Activated naive CD4-positive, alpha-beta T cell treated with anti-CD3 and anti-CD28 coated beads, Interleukin-2, amount 50 U/mL, for 72 hours (primary cell): Measurements from ENCODE around the gene MGAT2. TPM values are rescaled to one million over a fixed set of nuclear protein-coding genes. Genes with fewer than 3 reads are reported as not detected.
"Not testable (repeated sequence)": the region's sequence is repeated elsewhere in the genome, so short reads cannot be mapped to it uniquely, and the experiment has no call there.

ENCODE experiments used
- ATAC-seq, 2 donors: fragments of 150-1000 bp; cut with Tn5 transposase; 2 replicates each; pipeline ENCODE4 v1.10.0; 2021; ENCODE audit warnings: mild to moderate bottlenecking in 2 of 2, moderate library complexity in 2 of 2
- DNase-seq, 2 donors: peaks; one replicate each; pipeline ENCODE4 v3.0.0; 2021 to 2022; ENCODE audit warnings: low spot score in 2 of 2
- H3K27ac Mint-ChIP-seq, 2 donors: one replicate each; pipeline ENCODE4 v1.8.0; 2022; ENCODE audit warnings: mild to moderate bottlenecking in 2 of 2, mixed read lengths in 2 of 2
- H3K36me3 Mint-ChIP-seq, 2 donors: one replicate each; pipeline ENCODE4 v1.8.0; 2022; ENCODE audit warnings: mixed read lengths in 2 of 2
- H3K9me3 Mint-ChIP-seq, 2 donors: one replicate each; pipeline ENCODE4 v1.8.0; 2022; ENCODE audit warnings: mixed read lengths in 2 of 2
- total RNA-seq, 2 donors: library from RNA; stranded (reverse); gene quantifications; one replicate each; pipeline ENCODE4 v1.2.3, GENCODE V29; 2022

The MGAT2 gene
- total RNA-seq: 10 to 100 TPM; 30.6 to 37.2 TPM

DNA sequence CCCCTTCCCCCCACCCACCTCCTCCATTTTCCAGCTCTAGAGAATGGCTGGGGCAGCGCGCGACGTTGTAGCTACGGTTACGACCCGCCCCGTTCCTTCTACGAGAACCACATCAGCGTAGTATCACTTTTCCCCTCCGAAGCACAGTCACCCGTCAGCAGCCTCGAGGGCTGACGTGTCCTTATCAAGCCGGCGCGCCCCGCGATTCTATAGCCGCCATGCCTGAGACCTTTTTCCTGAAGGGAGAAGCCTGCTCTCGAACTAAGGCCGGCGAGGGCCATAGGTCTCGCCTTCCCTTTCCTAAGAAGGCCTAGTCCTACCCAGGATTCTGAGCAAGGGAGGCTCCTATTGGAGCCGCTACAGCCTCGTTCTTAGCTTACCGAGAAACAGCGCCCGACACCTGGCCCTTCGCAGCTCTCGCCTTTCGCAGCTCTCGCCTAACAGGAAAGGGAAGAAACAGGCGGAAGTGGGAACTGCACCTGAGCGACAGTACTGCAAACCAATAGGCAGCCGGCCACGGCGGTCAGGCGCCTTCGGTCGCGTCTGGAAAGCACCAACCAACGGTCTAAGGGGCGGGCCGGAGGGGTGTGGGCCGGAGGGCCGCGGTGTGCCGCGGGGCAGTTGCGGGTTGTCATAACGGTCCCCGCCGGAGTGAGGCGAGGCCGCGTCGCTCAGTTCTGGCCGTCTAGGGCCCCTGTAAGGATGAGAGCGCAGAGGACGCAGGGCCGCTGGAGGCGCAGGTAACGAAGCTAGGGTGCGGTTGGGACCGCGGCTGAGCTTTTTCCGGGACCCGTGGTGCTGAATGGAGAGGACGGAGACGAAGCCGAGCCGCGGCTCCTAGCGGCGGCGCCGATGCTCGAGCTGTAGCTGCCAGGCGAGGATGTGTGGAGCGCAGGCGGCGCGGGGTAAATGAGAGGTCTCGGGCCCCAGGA is at the start of gene MGAT2, which contains the start of gene RPL36AL:
MGAT2 (plus strand) TSS at position 618 of the 932 bp plus-strand sequence. CDS start 470 bp downstream, outside the sequence.
RPL36AL (minus strand) TSS at position 445 of the 932 bp plus-strand sequence. CDS start 1,522 bp downstream, outside the sequence.
- peak; percentile 93 to 96 for ATAC-seq
- DNase-seq: peak; percentile 92 to 99
- Mint-ChIP-seq H3K36me3 (peaks cover 41% of the 10 kb centered on the region in 2 donors), H3K9me3 (no peaks in the 10 kb centered on the region), H3K27ac (peak within 1 kb of the TSS; percentile 98)

GRCh38 chr14:49574038-49574437 is 46.6 kb upstream of the MGAT2 start:
- Mint-ChIP-seq H3K9me3 (no peaks in the 10 kb centered on the region), H3K36me3 (peaks cover 20 to 43% of the 10 kb centered on the region in 2 donors), H3K27ac (no peak overlapping the region)
- no peak for ATAC-seq
- DNase-seq: no peak

DNA sequence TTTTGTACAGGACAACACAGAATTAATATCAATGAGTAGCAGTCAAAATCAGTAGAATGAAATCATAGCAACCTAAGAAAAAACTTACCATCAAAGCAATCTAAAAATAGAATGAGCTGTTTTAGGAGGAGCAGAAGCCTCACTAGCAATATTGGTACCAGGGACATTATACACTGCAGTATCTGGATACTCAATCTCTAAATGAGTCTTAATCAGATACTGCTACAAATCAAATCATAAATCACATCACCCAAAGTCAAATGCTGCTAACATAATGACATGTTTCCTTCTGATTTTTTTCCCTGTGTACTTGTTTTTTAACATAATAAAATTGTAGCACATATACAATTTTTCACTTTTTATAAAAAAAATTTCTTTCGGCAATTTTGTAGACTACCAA is 42.5 kb upstream of the MGAT2 start:
- Mint-ChIP-seq H3K27ac (peak overlapping the region in 1 of 2 donors; percentile 40), H3K9me3 (no peaks in the 10 kb centered on the region), H3K36me3 (peaks cover 13 to 47% of the 10 kb centered on the region in 2 donors)
- DNase-seq: no peak
- peak in 1 of 2 donors; percentile 42 for ATAC-seq

GRCh38 chr14:49579841-49580240 is 40.8 kb upstream of the MGAT2 start:
- H3K9me3 Mint-ChIP-seq: no peaks in the 10 kb centered on the region
- peak overlapping the region in 1 of 2 donors; percentile 53 for H3K27ac Mint-ChIP-seq
- no peak for ATAC-seq
- H3K36me3 Mint-ChIP-seq: peaks cover 24 to 57% of the 10 kb centered on the region in 2 donors
- DNase-seq: no peak

- ATAC-seq: no peak
- Mint-ChIP-seq H3K36me3 (peaks cover 39 to 70% of the 10 kb centered on the region in 2 donors), H3K27ac (peak overlapping the region; percentile 63 to 66), H3K9me3 (no peaks in the 10 kb centered on the region)
- DNase-seq: no peak
Measured at GRCh38 chr14:49581209-49582112, 39.1 kb upstream of the MGAT2 start.

DNA sequence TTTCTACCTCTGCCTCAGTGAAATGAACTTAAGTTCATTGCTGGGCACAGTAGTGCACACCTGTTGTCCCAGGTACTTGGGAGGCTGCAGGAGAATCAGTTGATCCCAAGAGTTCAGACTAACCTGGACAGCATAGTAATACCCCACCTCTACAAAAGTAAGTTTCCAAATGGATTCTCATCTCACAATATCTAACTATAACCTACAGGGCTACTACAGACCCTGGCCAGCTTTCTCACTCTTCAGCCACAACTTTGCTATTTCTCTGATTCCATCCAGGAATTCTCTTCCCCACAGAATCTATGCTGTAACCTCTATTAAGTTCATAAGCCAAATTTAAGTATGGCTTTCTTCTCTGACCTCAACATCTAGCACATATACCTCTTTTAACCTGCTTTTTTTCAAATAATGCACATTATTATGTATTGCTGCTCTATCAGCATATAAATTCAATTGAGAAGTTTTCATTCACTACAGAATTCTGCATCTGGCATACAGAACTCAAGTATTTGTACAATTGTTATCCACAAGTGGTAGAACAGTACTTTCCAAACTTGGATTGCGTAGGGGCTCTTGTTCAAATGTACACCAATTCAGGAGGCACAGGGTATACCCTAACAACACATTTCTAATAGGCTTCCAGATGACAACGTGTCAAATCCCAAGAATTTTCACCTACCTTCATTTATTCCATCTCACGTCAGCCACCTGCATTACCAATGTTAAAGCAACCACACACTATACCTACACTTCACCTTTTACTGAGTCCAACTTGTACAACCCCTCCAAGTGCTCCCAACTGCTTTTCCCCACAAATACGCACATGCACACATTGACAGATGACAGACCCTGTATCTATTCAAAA is 38.3 kb upstream of the MGAT2 start:
- Mint-ChIP-seq H3K27ac (peak overlapping the region in 1 of 2 donors; percentile 66), H3K9me3 (no peaks in the 10 kb centered on the region), H3K36me3 (peaks cover 39 to 61% of the 10 kb centered on the region in 2 donors)
- DNase-seq (no peak), ATAC-seq (no peak)

- Mint-ChIP-seq H3K27ac (peak overlapping the region; percentile 99), H3K36me3 (peaks cover 34 to 54% of the 10 kb centered on the region in 2 donors), H3K9me3 (no peaks in the 10 kb centered on the region)
- DNase-seq (no peak), ATAC-seq (no peak)
Measured at GRCh38 chr14:49583629-49584028, 37.0 kb upstream of the MGAT2 start.

GRCh38 chr14:49584058-49584457 is 36.5 kb upstream of the MGAT2 start:
- DNase-seq (no peak), ATAC-seq (no peak)
- no peaks in the 10 kb centered on the region for H3K9me3 Mint-ChIP-seq
- peaks cover 34 to 54% of the 10 kb centered on the region in 2 donors for H3K36me3 Mint-ChIP-seq
- peak overlapping the region; percentile 99 for H3K27ac Mint-ChIP-seq

DNA sequence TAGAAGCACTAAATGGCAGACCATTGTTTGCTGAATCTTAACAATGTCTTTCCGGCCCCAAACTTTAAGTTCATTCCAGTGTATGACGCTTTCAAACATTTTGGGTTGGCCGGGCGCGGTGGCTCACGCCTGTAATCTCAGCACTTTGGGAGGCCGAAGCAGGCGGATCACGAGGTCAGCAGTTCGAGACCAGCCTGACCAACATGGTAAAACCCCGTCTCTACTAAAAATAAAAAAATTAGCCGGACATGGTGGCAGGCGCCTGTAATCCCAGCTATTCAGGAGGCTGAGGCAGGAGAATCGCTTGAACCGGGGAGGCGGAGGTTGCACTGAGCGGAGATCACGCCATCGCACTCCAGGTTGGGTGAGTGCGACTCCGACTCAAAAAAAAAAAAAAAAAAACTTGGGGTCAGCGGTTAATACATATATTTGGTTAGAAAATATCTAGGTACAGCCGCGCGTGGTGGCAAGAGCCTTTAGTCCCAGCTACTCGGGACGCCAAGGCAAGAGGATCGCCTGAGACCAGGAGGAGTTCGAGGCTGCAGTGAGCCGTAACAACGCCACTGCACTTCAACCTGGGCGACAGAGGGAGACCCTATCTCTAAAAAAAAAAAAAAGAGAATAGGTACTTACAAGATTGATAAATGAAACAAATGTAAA is 35.5 kb upstream of the MGAT2 start:
- Mint-ChIP-seq H3K36me3 (peaks cover 34 to 54% of the 10 kb centered on the region in 2 donors), H3K27ac (peak overlapping the region; percentile 99)
- not testable (repeated sequence) for H3K9me3 Mint-ChIP-seq, DNase-seq, ATAC-seq

DNA sequence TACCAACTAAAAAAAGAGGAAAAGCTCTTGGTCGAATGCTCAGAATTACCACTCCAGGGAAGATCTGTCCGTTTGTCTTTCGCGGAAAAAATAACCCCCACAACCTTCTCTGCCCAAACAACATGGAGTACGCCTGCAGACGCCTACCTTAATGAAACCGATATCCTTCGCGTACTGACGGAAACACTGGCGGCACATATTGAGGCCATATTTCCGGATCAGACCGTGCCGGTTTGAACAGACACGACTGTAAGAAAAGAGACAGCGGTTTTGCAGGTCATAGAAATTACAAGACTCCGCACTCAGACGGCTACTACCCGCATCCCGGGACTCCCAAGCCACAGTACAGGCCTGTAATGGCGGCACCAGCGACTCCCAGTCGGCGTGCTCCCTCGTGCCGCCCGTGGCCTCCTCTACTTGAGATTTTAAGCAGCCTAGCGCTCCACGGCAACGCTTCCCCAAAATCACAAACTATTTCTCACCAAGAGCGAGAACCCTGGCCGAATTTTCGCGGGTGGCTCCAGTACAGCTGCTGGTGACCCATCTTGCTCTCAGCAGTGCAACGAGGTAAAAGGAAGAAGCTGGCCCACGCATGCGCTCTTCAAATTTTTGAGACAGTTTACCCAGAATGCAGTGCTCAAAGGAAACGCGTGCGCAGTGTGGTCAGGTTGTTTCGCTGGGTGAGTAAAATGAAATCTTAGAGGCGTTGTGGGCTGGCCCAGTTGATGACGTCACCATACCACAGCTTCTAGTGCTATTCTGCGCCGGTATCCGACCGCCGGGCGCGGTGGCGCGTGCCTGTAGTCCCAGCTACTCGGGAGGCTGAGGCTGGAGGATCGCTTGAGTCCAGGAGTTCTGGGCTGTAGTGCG is 34.6 kb upstream of the MGAT2 start, which contains the start of gene RPS29:
RPS29 (minus strand) TSS at position 578 of the 870 bp plus-strand sequence; CDS start at position 544, 34 bp downstream.
- ATAC-seq (peak; percentile 93 to 96), DNase-seq (peak; percentile 97 to 100)
- peak within 1 kb of the TSS; percentile 99 for H3K27ac Mint-ChIP-seq
- H3K9me3 Mint-ChIP-seq: no peaks in the 10 kb centered on the region
- peaks cover 34 to 52% of the 10 kb centered on the region in 2 donors for H3K36me3 Mint-ChIP-seq

DNA sequence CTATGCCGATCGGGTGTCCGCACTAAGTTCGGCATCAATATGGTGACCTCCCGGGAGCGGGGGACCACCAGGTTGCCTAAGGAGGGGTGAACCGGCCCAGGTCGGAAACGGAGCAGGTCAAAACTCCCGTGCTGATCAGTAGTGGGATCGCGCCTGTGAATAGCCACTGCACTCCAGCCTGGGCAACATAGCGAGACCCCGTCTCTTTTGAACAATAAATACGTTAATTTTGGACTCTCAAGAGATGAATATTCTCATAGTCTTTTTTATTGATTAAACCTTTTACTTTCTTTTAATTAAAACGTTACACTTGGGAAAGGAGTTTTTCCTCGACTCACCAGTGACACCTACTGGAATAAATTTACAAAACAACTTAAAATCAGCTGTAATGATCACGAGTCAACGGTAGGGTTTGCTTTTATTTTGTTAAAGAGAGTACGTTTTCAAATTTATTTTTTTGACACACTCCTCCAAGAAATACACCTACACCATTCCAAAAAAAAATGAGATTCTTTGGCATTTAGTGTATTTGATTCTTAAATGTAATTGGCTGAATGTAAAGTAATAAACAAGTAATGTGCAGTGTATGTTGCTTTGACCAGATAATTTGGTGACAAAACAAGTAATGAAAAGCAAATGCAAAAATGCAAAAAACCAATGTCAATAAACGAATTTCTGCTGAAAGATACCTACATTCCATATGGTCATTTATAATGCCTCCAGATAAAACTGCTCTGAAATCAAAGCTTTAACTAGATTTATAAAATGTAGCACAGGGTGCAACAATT is 33.7 kb upstream of the MGAT2 start:
- Mint-ChIP-seq H3K9me3 (no peaks in the 10 kb centered on the region), H3K27ac (peak overlapping the region; percentile 99), H3K36me3 (peaks cover 34 to 44% of the 10 kb centered on the region in 2 donors)
- DNase-seq (peak in 1 of 2 donors; percentile 58), ATAC-seq (peak; percentile 28 to 55)

GRCh38 chr14:49589387-49589786 is 31.2 kb upstream of the MGAT2 start:
- Mint-ChIP-seq H3K36me3 (peaks cover 17 to 19% of the 10 kb centered on the region in 2 donors), H3K9me3 (no peaks in the 10 kb centered on the region), H3K27ac (no peak overlapping the region)
- ATAC-seq: no peak
- no peak for DNase-seq

- H3K27ac Mint-ChIP-seq: no peak overlapping the region
- H3K9me3 Mint-ChIP-seq: no peaks in the 10 kb centered on the region
- peaks cover 2 to 4% of the 10 kb centered on the region in 2 donors for H3K36me3 Mint-ChIP-seq
- DNase-seq: no peak
- ATAC-seq: no peak
Measured at GRCh38 chr14:49593016-49593415, 27.6 kb upstream of the MGAT2 start.
